ENCODE results near the gene IQCN. TPM values are rescaled to one million over a fixed set of nuclear protein-coding genes. Genes with fewer than 3 reads are reported as not detected.

Gene IQCN
- total RNA-seq, 1 experiment from 2014 or later, result 0.61 TPM

- TF ChIP-seq FOXP1 (CRISPR knock-in tag; IDR thresholded peaks at IDR 0.05; ENCODE audit: borderline replicate concordance) (no peak), TCF7 (CRISPR knock-in tag; IDR thresholded peaks at IDR 0.05; ENCODE audit: low read depth) (no peak), ZNF121 (CRISPR knock-in tag; IDR thresholded peaks at IDR 0.05) (no peak)
Measured at GRCh38 chr19:18249834-18250233, 24.4 kb downstream of the IQCN start (continued).

DNA sequence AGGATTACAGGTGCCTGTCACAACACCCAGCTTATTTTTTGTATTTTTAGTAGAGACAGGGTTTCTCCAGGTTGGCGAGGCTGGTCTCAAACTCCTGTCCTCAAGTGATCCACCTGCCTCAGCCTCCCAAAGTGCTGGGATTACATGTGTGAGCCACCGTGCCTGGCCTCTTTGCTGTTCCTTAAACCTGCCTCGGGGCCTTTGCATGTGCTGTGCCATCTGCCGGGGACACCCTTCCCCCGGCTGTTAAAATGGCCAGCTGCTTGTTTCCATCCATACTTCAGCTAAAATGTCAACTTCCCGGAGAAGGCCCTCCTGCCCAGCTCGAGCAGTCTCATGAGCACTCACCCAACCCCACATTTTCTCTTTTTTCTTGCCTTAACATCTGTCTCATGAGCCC lies 29.0 kb downstream of the IQCN start:
- Mint-ChIP-seq H3K4me3 (no peak overlapping the region), H3K27me3 (ENCODE audit: low read depth) (peaks cover 9% of the 10 kb centered on the region; the same call in 1 of the 2 replicates), H3K27ac (no peak overlapping the region), H3K9me3 (peaks cover 4% of the 10 kb centered on the region), H3K36me3 (0 out of 2 replicates have a peak, but pooled peaks cover 3% of the 10 kb centered on the region), H3K4me1 (peaks cover 6% of the 10 kb centered on the region)
- CTCF ChIA-PET, result interaction anchor here (0.5 to 2.7 kb wide), 6 partner anchors 10 to 132 kb away, joined by 3 to 14 read pairs (median 5); a partner anchor contains a TSS
- POLR2A ChIA-PET, result interaction anchor here (2.0 kb wide), 1 partner anchor 12 kb away, joined by 6 read pairs; no protein-coding TSS in a partner anchor
- no peak for DNase-seq (ENCODE audit: low spot score)
- no peak for ATAC-seq
- no peak for TF ChIP-seq HMGA2 (CRISPR knock-in tag; IDR thresholded peaks at IDR 0.05)
- TF ChIP-seq ZSCAN18 (CRISPR knock-in tag; IDR thresholded peaks at IDR 0.05), result no peak

GRCh38 chr19:18239303-18239702 lies 34.9 kb downstream of the IQCN start:
- H3K4me1 Mint-ChIP-seq, result peaks cover 5% of the 10 kb centered on the region; the same call in 1 of the 2 replicates
- ATAC-seq (no peak; the same call in 1 of the 2 replicates), DNase-seq (ENCODE audit: low spot score) (peak; percentile 57)
- POLR2A ChIA-PET, result no interaction called here
- H3K9me3 Mint-ChIP-seq, result no peaks in the 10 kb centered on the region
- H3K27me3 Mint-ChIP-seq (ENCODE audit: low read depth), result peaks cover 18% of the 10 kb centered on the region
- no peak overlapping the region for H3K27ac Mint-ChIP-seq
- H3K36me3 Mint-ChIP-seq, result no peaks in the 10 kb centered on the region
- no peak overlapping the region for H3K4me3 Mint-ChIP-seq
- CTCF ChIA-PET, result interaction anchor here (0.5 to 1.4 kb wide), 6 partner anchors 15 to 126 kb away, joined by 3 to 5 read pairs (median 3); no protein-coding TSS in a partner anchor
- TF ChIP-seq SMAD3 (CRISPR knock-in tag; IDR thresholded peaks at IDR 0.05; ENCODE audit: borderline replicate concordance) (peak; percentile 80; the same call in 1 of the 2 replicates), PRDM15 (CRISPR knock-in tag; IDR thresholded peaks at IDR 0.05) (no peak), ZNF396 (CRISPR knock-in tag; IDR thresholded peaks at IDR 0.05; ENCODE audit: borderline replicate concordance) (no peak), NR2C2 (CRISPR knock-in tag; IDR thresholded peaks at IDR 0.05) (no peak), MXD4 (CRISPR knock-in tag; IDR thresholded peaks at IDR 0.05; ENCODE audit: borderline replicate concordance) (no peak), KAT7 (CRISPR knock-in tag; IDR thresholded peaks at IDR 0.05; ENCODE audit: borderline replicate concordance) (no peak), ZNF317 (CRISPR knock-in tag; IDR thresholded peaks at IDR 0.05; ENCODE audit: borderline replicate concordance, low read depth) (no peak), OVOL2 (CRISPR knock-in tag; IDR thresholded peaks at IDR 0.05; ENCODE audit: borderline replicate concordance) (no peak), TEAD1 (CRISPR knock-in tag; IDR thresholded peaks at IDR 0.05) (peak; percentile 85), RELA (CRISPR knock-in tag; IDR thresholded peaks at IDR 0.05; ENCODE audit: borderline replicate concordance) (no peak)
- TF ChIP-seq, protein P1, sequence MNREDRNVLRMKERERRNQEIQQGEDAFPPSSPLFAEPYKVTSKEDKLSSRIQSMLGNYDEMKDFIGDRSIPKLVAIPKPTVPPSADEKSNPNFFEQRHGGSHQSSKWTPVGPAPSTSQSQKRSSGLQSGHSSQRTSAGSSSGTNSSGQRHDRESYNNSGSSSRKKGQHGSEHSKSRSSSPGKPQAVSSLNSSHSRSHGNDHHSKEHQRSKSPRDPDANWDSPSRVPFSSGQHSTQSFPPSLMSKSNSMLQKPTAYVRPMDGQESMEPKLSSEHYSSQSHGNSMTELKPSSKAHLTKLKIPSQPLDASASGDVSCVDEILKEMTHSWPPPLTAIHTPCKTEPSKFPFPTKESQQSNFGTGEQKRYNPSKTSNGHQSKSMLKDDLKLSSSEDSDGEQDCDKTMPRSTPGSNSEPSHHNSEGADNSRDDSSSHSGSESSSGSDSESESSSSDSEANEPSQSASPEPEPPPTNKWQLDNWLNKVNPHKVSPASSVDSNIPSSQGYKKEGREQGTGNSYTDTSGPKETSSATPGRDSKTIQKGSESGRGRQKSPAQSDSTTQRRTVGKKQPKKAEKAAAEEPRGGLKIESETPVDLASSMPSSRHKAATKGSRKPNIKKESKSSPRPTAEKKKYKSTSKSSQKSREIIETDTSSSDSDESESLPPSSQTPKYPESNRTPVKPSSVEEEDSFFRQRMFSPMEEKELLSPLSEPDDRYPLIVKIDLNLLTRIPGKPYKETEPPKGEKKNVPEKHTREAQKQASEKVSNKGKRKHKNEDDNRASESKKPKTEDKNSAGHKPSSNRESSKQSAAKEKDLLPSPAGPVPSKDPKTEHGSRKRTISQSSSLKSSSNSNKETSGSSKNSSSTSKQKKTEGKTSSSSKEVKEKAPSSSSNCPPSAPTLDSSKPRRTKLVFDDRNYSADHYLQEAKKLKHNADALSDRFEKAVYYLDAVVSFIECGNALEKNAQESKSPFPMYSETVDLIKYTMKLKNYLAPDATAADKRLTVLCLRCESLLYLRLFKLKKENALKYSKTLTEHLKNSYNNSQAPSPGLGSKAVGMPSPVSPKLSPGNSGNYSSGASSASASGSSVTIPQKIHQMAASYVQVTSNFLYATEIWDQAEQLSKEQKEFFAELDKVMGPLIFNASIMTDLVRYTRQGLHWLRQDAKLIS (CRISPR knock-in tag; IDR thresholded peaks at IDR 0.05; ENCODE audit: borderline replicate concordance), result no peak
- TF ChIP-seq, protein P2, sequence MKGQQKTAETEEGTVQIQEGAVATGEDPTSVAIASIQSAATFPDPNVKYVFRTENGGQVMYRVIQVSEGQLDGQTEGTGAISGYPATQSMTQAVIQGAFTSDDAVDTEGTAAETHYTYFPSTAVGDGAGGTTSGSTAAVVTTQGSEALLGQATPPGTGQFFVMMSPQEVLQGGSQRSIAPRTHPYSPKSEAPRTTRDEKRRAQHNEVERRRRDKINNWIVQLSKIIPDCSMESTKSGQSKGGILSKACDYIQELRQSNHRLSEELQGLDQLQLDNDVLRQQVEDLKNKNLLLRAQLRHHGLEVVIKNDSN (CRISPR knock-in tag; IDR thresholded peaks at IDR 0.05), result peak; percentile 80
- TF ChIP-seq, protein P3, sequence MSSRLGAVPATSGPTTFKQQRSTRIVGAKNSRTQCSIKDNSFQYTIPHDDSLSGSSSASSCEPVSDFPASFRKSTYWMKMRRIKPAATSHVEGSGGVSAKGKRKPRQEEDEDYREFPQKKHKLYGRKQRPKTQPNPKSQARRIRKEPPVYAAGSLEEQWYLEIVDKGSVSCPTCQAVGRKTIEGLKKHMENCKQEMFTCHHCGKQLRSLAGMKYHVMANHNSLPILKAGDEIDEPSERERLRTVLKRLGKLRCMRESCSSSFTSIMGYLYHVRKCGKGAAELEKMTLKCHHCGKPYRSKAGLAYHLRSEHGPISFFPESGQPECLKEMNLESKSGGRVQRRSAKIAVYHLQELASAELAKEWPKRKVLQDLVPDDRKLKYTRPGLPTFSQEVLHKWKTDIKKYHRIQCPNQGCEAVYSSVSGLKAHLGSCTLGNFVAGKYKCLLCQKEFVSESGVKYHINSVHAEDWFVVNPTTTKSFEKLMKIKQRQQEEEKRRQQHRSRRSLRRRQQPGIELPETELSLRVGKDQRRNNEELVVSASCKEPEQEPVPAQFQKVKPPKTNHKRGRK (CRISPR knock-in tag; IDR thresholded peaks at IDR 0.05; ENCODE audit: borderline replicate concordance), result no peak
- TF ChIP-seq, protein P4, sequence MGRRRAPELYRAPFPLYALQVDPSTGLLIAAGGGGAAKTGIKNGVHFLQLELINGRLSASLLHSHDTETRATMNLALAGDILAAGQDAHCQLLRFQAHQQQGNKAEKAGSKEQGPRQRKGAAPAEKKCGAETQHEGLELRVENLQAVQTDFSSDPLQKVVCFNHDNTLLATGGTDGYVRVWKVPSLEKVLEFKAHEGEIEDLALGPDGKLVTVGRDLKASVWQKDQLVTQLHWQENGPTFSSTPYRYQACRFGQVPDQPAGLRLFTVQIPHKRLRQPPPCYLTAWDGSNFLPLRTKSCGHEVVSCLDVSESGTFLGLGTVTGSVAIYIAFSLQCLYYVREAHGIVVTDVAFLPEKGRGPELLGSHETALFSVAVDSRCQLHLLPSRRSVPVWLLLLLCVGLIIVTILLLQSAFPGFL (CRISPR knock-in tag; IDR thresholded peaks at IDR 0.05; ENCODE audit: borderline replicate concordance), result no peak

All from WTC11 (cell line).